IMR-90 (cell line): ENCODE results near the gene TMPRSS13. TPM values are rescaled to one million over a fixed set of nuclear protein-coding genes. Genes with fewer than 3 reads are reported as not detected.

Experiments used
- ATAC-seq: fragments of 200-7000 bp; cut with Tn5 transposase; 2 replicates; pipeline ENCODE4 v1.9.1; 2020; ENCODE audit warnings: low read depth, mild to moderate bottlenecking, moderate library complexity
- BruUV-seq: library from RNA; stranded (reverse); fragments of 400-500 nt; replicated peaks from 2 replicates; lab custom pipeline; 2021; lab: Mats Ljungman, UMichigan
- CTCF ChIA-PET: fragments of 300-600 bp; formaldehyde crosslinking; extraction: SDS; loops from one replicate; lab custom pipeline; 2021; ENCODE audit warnings: antibody characterized with exemption; lab: Yijun Ruan, JAX
- POLR2A ChIA-PET: fragments of 300-600 bp; sonication (Branson Sonifier 250); formaldehyde crosslinking; loops from one replicate; lab custom pipeline; 2022; ENCODE audit warnings: antibody characterized with exemption; ENCODE audit not compliant: unreplicated experiment; lab: Charles Lee
- DNase-seq: peaks from one replicate; pipeline ENCODE4 v3.0.0; 2013
- H2AFZ ChIP-seq: replicated peaks from 2 replicates; pipeline ENCODE3; 2013; ENCODE audit warnings: low read length, mild to moderate bottlenecking; ENCODE audit not compliant: poor library complexity
- H2AK5ac ChIP-seq: 2 replicates; pipeline ENCODE4 v1.6.1; 2013; ENCODE audit warnings: low read depth, low read length, inconsistent platforms
- H2AK9ac ChIP-seq: replicated peaks from 2 replicates; pipeline ENCODE3; 2013; ENCODE audit warnings: mild to moderate bottlenecking, low read depth, low read length, moderate library complexity; ENCODE audit not compliant: poor library complexity
- H2BK120ac ChIP-seq: 2 replicates; pipeline ENCODE4 v1.6.1; 2013; ENCODE audit warnings: low read depth, low read length, inconsistent platforms
- H2BK15ac ChIP-seq: 3 replicates; pipeline ENCODE4 v1.6.1; 2013; ENCODE audit warnings: low read depth, low read length, inconsistent platforms
- H2BK20ac ChIP-seq: 2 replicates; pipeline ENCODE4 v1.6.1; 2013; ENCODE audit warnings: low read depth, mild to moderate bottlenecking, inconsistent platforms, low read length, moderate library complexity
- H2BK5ac ChIP-seq: 2 replicates; pipeline ENCODE4 v1.6.1; 2013; ENCODE audit warnings: mild to moderate bottlenecking, low read depth, low read length, inconsistent platforms; ENCODE audit not compliant: poor library complexity, severe bottlenecking
- H3K14ac ChIP-seq: replicated peaks from 2 replicates; pipeline ENCODE4 v1.6.1; 2013; ENCODE audit warnings: low read depth, low read length, inconsistent platforms
- H3K18ac ChIP-seq: 2 replicates; pipeline ENCODE4 v1.6.1; 2013; ENCODE audit warnings: low read depth, low read length, control low read depth
- H3K23ac ChIP-seq: 2 replicates; pipeline ENCODE4 v1.6.1; 2013; ENCODE audit warnings: low read depth, low read length, inconsistent platforms
- H3K27ac ChIP-seq: 2 replicates; pipeline ENCODE4 v1.5.1; 2013; ENCODE audit warnings: mild to moderate bottlenecking, control low read depth, low read length; ENCODE audit not compliant: insufficient read depth
- H3K27me3 ChIP-seq: 2 replicates; pipeline ENCODE4 v1.6.1; 2013; ENCODE audit warnings: low read length; ENCODE audit not compliant: control insufficient read depth, insufficient read depth
- H3K36me3 ChIP-seq: 2 replicates; pipeline ENCODE4 v1.6.1; 2013; ENCODE audit warnings: low read length, mixed read lengths; ENCODE audit not compliant: control insufficient read depth, insufficient read depth
- H3K4ac ChIP-seq: 2 replicates; pipeline ENCODE4 v1.6.1; 2013; ENCODE audit warnings: low read depth, low read length, inconsistent platforms
- H3K4me1 ChIP-seq: 2 replicates; pipeline ENCODE4 v1.6.1; 2013; ENCODE audit warnings: low read length, mixed read lengths; ENCODE audit not compliant: control insufficient read depth, insufficient read depth
- H3K4me2 ChIP-seq: 2 replicates; pipeline ENCODE4 v1.6.1; 2013; ENCODE audit warnings: low read depth, mild to moderate bottlenecking, control low read depth, low read length, moderate library complexity
- H3K4me3 ChIP-seq: 2 replicates; pipeline ENCODE4 v1.5.1; 2013; ENCODE audit warnings: low read depth, mild to moderate bottlenecking, control low read depth, low read length, moderate library complexity; ENCODE audit not compliant: insufficient read depth
- H3K56ac ChIP-seq: 2 replicates; pipeline ENCODE4 v1.6.1; 2013; ENCODE audit warnings: low read length, inconsistent platforms; ENCODE audit not compliant: insufficient read depth; ENCODE audit errors: extremely low read depth
- H3K79me1 ChIP-seq, 2 experiments: 2 replicates each; pipeline ENCODE4 v1.6.1; 2013; ENCODE audit warnings: low read length in 2 of 2, inconsistent platforms in 1 of 2, low read depth in 1 of 2
- H3K9ac ChIP-seq: 2 replicates; pipeline ENCODE4 v1.6.1; 2013; ENCODE audit warnings: low read depth, low read length, control low read depth
- H3K9me1 ChIP-seq: 2 replicates; pipeline ENCODE4 v1.6.1; 2013; ENCODE audit warnings: low read length, inconsistent platforms; ENCODE audit not compliant: insufficient read depth
- H3K9me3 ChIP-seq: 2 replicates; pipeline ENCODE4 v1.6.1; 2013; ENCODE audit warnings: low read length; ENCODE audit not compliant: control insufficient read depth, insufficient read depth
- H4K20me1 ChIP-seq: 2 replicates; pipeline ENCODE4 v1.6.1; 2013; ENCODE audit warnings: low read length, inconsistent platforms; ENCODE audit not compliant: insufficient read depth
- H4K5ac ChIP-seq: 2 replicates; pipeline ENCODE4 v1.6.1; 2013; ENCODE audit warnings: mild to moderate bottlenecking, low read depth, low read length, control low read depth
- H4K8ac ChIP-seq, 2 experiments: 2 replicates each; pipeline ENCODE4 v1.6.1; 2013; ENCODE audit warnings: low read depth in 2 of 2, low read length in 2 of 2, control low read depth in 1 of 2, inconsistent platforms in 1 of 2
- H4K91ac ChIP-seq: 2 replicates; pipeline ENCODE4 v1.6.1; 2013; ENCODE audit warnings: low read depth, low read length, inconsistent platforms; ENCODE audit not compliant: insufficient read depth
- BHLHE40 ChIP-seq: fragments of 150-350 bp; IDR thresholded peaks from 2 replicates; pipeline ENCODE4 v1.6.1; 2016; ENCODE audit warnings: mild to moderate bottlenecking, low read depth, low read length
- CEBPB ChIP-seq: IDR thresholded peaks from 2 replicates; pipeline ENCODE4 v1.6.1; 2012; ENCODE audit warnings: low read depth, low read length, improper control_type of control experiment
- ELK1 ChIP-seq: fragments of 150-350 bp; IDR thresholded peaks from 2 replicates; pipeline ENCODE4 v1.6.1; 2016; ENCODE audit warnings: low read depth, mild to moderate bottlenecking, low read length, moderate library complexity, borderline replicate concordance
- FOS ChIP-seq: fragments of 150-350 bp; IDR thresholded peaks from 2 replicates; pipeline ENCODE4 v1.6.1; 2016; ENCODE audit warnings: low read depth, low read length
- MAZ ChIP-seq: IDR thresholded peaks from 2 replicates; pipeline ENCODE4 v1.6.1; 2012; ENCODE audit warnings: low read depth, mild to moderate bottlenecking, low read length, improper control_type of control experiment, moderate library complexity, borderline replicate concordance
- RAD21 ChIP-seq: IDR thresholded peaks from 2 replicates; pipeline ENCODE4 v1.6.1; 2012; ENCODE audit warnings: low read length, improper control_type of control experiment
- RCOR1 ChIP-seq: IDR thresholded peaks from 2 replicates; pipeline ENCODE4 v1.6.1; 2012; ENCODE audit warnings: mild to moderate bottlenecking, low read length, improper control_type of control experiment; ENCODE audit not compliant: insufficient replicate concordance
- SMC3 ChIP-seq: fragments of 150-350 bp; IDR thresholded peaks from 2 replicates; pipeline ENCODE4 v1.6.1; 2016; ENCODE audit warnings: low read depth, mild to moderate bottlenecking, antibody characterized with exemption, low read length, moderate library complexity
- USF2 ChIP-seq: fragments of 150-350 bp; IDR thresholded peaks from 2 replicates; pipeline ENCODE4 v1.6.1; 2017; ENCODE audit warnings: mild to moderate bottlenecking, antibody characterized with exemption, low read length, low read depth
- WGBS, 2 experiments: methylation state at CpG; one replicate each; pipeline versions ENCODE4 v1.1.5 to v1.1.7; 2013; ENCODE audit warnings: missing lambda C conversion rate in 2 of 2; ENCODE audit not compliant: insufficient read length in 1 of 2; ENCODE audit errors: extremely low coverage in 2 of 2; 5-methylcytosine and 5-hydroxymethylcytosine counted together
- dilution Hi-C: fragments of 300-500 bp; cut with HindIII; formaldehyde crosslinking; loops from one replicate; pipeline ENCODE4 v1.14.3; 2018; ENCODE audit warnings: low sequenced_read_pairs; ENCODE audit not compliant: unreplicated experiment
- in situ Hi-C: fragments of 300-500 bp; cut with MboI; formaldehyde crosslinking; loops from 3 replicates; pipeline ENCODE4 v1.14.3; 2019; ENCODE audit warnings: low sequenced_read_pairs, inconsistent platforms, mixed read lengths
- intact Hi-C: fragments of 100-400 bp; cut with micrococcal nuclease; formaldehyde crosslinking; loops from 2 replicates; pipeline ENCODE4 v1.10.0; 2022
- polyA plus RNA-seq, 3 experiments: library from polyadenylated mRNA; depleted of rRNA; stranded (reverse); fragments of >200 nt; gene quantifications; 2 replicates each; pipeline ENCODE4 v1.2.3, GENCODE V29; 2012; ENCODE audit warnings: low replicate concordance in 1 of 3
- total RNA-seq: library from RNA; depleted of rRNA; stranded (reverse); fragments of >200 nt; gene quantifications from 2 replicates; pipeline ENCODE4 v1.2.3, GENCODE V29; 2012

TMPRSS13 gene
- total and polyA plus RNA-seq, 2 of the 4 experiments (the other 2 are of a cell fraction) = not detected

GRCh38 chr11:117906126-117906525 lies 23.1 kb downstream of the TMPRSS13 start:
- in situ Hi-C loops = no loop called here
- WGBS, 2 experiments = 83% methylated on average over 2 of the region's 2 CpGs; no CpG with 5 or more reads in 1 of the 2 experiments
- no peak overlapping the region for H2BK20ac ChIP-seq
- H4K8ac ChIP-seq = no peak overlapping the region
- no peaks in the 10 kb centered on the region for H4K20me1 ChIP-seq
- no TSS peak for BruUV-seq
- no peaks in the 10 kb centered on the region for H3K36me3 ChIP-seq
- no peak overlapping the region for H3K9ac ChIP-seq
- no peak overlapping the region for H3K4me3 ChIP-seq
- no peaks in the 10 kb centered on the region for H3K9me3 ChIP-seq
- dilution Hi-C loops = no loop called here
- no peak overlapping the region for H3K23ac ChIP-seq
- H3K9me1 ChIP-seq = no peaks in the 10 kb centered on the region
- no peak overlapping the region for H4K91ac ChIP-seq
- CTCF ChIA-PET = no interaction called here
- H2BK5ac ChIP-seq = no peak overlapping the region
- H3K18ac ChIP-seq = no peak overlapping the region
- H3K14ac ChIP-seq = no peak overlapping the region
- H3K56ac ChIP-seq = no peak overlapping the region
- H3K4ac ChIP-seq = no peak overlapping the region
- TF ChIP-seq RCOR1 (no peak), FOS (no peak), MAZ (no peak), BHLHE40 (no peak), ELK1 (no peak), RAD21 (no peak), CEBPB (no peak), SMC3 (no peak), USF2 (no peak)
- H3K4me1 ChIP-seq = no peaks in the 10 kb centered on the region
- H2AK5ac ChIP-seq = no peak overlapping the region
- no peak overlapping the region for H4K5ac ChIP-seq
- intact Hi-C loops = no loop called here
- H2BK120ac ChIP-seq = no peak overlapping the region
- no peak overlapping the region for H2AK9ac ChIP-seq
- no peak overlapping the region for H2BK15ac ChIP-seq
- peaks cover 3% of the 10 kb centered on the region for H3K27me3 ChIP-seq
- H3K27ac ChIP-seq = no peak overlapping the region
- no peak for ATAC-seq
- DNase-seq = no peak
- H2AFZ ChIP-seq = no peak overlapping the region
- no peaks in the 10 kb centered on the region for H3K79me1 ChIP-seq
- POLR2A ChIA-PET = no interaction called here
- H3K4me2 ChIP-seq = no peak overlapping the region
